SK-N-SH (cell line): Measurements from ENCODE around the gene APEX2. TPM values are rescaled to one million over a fixed set of nuclear protein-coding genes. Genes with fewer than 3 reads are reported as not detected.
"Not testable (repeated sequence)": the region's sequence is repeated elsewhere in the genome, so short reads cannot be mapped to it uniquely, and the experiment has no call there.

Experiments used
- CTCF ChIA-PET: fragments of 300-600, 350-600 bp; formaldehyde crosslinking; extraction: SDS; loops from one replicate; lab custom pipeline; 2021; lab: Yijun Ruan, JAX
- POLR2A ChIA-PET: fragments of 350-600 bp; sonication (Branson Sonifier 250); formaldehyde crosslinking; extraction: SDS; loops from one replicate; lab custom pipeline; 2020; ENCODE audit warnings: antibody characterized with exemption, inconsistent platforms; lab: Yijun Ruan, JAX
- DNase-seq: peaks from one replicate; pipeline ENCODE4 v3.0.0; 2012
- H2AFZ ChIP-seq: fragments of 200-600 bp; sonication (generic); 2 replicates; pipeline ENCODE4 v1.8.1; 2016; ENCODE audit warnings: antibody characterized with exemption, mild to moderate bottlenecking, low read depth
- H3F3A ChIP-seq: fragments of 200-600 bp; sonication (generic); replicated peaks from 2 replicates; pipeline ENCODE3; 2016; ENCODE audit warnings: antibody characterized with exemption, mild to moderate bottlenecking; ENCODE audit not compliant: insufficient read depth
- H3K27ac ChIP-seq, 2 experiments: fragments of 200-500 bp in 1 of 2; fragments of 200-600 bp in 1 of 2; sonication (Bioruptor generic) in 1 of 2; sonication (generic), shearing (Covaris generic) in 1 of 2; 2 replicates each; pipeline versions ENCODE4 v1.5.1 to v1.6.1; 2014 to 2016; ENCODE audit warnings: low read depth in 2 of 2, inconsistent platforms in 1 of 2, low read length in 1 of 2, mild to moderate bottlenecking in 1 of 2, mixed read lengths in 1 of 2
- H3K27me3 ChIP-seq: fragments of 200-600 bp; sonication (generic), shearing (Covaris generic); 2 replicates; pipeline ENCODE4 v1.6.1; 2016; ENCODE audit warnings: mixed run types; ENCODE audit not compliant: insufficient read depth
- H3K36me3 ChIP-seq, 2 experiments: fragments of 200-500 bp in 1 of 2; fragments of 200-600 bp in 1 of 2; sonication (Bioruptor generic) in 1 of 2; sonication (generic) in 1 of 2; replicated peaks in 1 of 2; 2 replicates each; pipeline versions ENCODE3 to v1.5.1; 2014 to 2016; ENCODE audit warnings: low read length in 1 of 2, mild to moderate bottlenecking in 1 of 2; ENCODE audit not compliant: insufficient read depth in 2 of 2, control insufficient read depth in 1 of 2
- H3K4me1 ChIP-seq, 2 experiments: fragments of 200-500 bp in 1 of 2; fragments of 200-600 bp in 1 of 2; sonication (Bioruptor generic) in 1 of 2; sonication (generic), shearing (Covaris generic) in 1 of 2; 2 replicates each; pipeline versions ENCODE4 v1.5.1 to v1.6.1; 2014 to 2016; ENCODE audit warnings: low read depth in 1 of 2, low read length in 1 of 2, mixed run types in 1 of 2; ENCODE audit not compliant: insufficient read depth in 2 of 2, control insufficient read depth in 1 of 2
- H3K4me2 ChIP-seq: fragments of 200-600 bp; sonication (generic), shearing (Covaris generic); 2 replicates; pipeline ENCODE4 v1.6.1; 2017; ENCODE audit warnings: mixed run types
- H3K4me3 ChIP-seq, 2 experiments: fragments of 200-500 bp in 1 of 2; fragments of 200-600 bp in 1 of 2; sonication (Bioruptor generic) in 1 of 2; sonication (generic), shearing (Covaris generic) in 1 of 2; 2 replicates each; pipeline versions ENCODE4 v1.5.1 to v1.8.1; 2014 to 2016; ENCODE audit warnings: low read depth in 2 of 2, inconsistent platforms in 1 of 2, low read length in 1 of 2, mild to moderate bottlenecking in 1 of 2, mixed read lengths in 1 of 2, moderate library complexity in 1 of 2
- H3K79me2 ChIP-seq: fragments of 200-600 bp; sonication (generic); 2 replicates; pipeline ENCODE4 v1.8.1; 2017; ENCODE audit warnings: mild to moderate bottlenecking; ENCODE audit not compliant: insufficient read depth
- H3K9ac ChIP-seq: fragments of 200-600 bp; sonication (generic); 2 replicates; pipeline ENCODE4 v1.6.1; 2017; ENCODE audit warnings: mixed run types
- H3K9me2 ChIP-seq: fragments of 200-600 bp; sonication (generic); 2 replicates; pipeline ENCODE4 v1.6.1; 2017; ENCODE audit warnings: mixed run types
- H3K9me3 ChIP-seq: fragments of 200-600 bp; sonication (generic); 2 replicates; pipeline ENCODE4 v1.6.1; 2017; ENCODE audit warnings: mixed run types, mild to moderate bottlenecking, moderate library complexity
- H4K20me1 ChIP-seq: fragments of 200-600 bp; sonication (generic); 2 replicates; pipeline ENCODE4 v1.6.1; 2017; ENCODE audit warnings: mild to moderate bottlenecking, mixed run types; ENCODE audit not compliant: insufficient read depth
- ELF1 ChIP-seq: IDR thresholded peaks from 2 replicates; pipeline ENCODE4 v1.4.0; 2012
- EZH2phosphoT487 ChIP-seq: fragments of 200-600 bp; sonication (generic); IDR thresholded peaks from 2 replicates; pipeline ENCODE4 v1.6.1; 2017; ENCODE audit warnings: low read depth, mixed run types, mild to moderate bottlenecking, antibody characterized with exemption, moderate library complexity, borderline replicate concordance
- GATA2 ChIP-seq: sonication (generic); formaldehyde crosslinking; IDR thresholded peaks from 2 replicates; pipeline ENCODE4 v1.5.0; 2020; ENCODE audit warnings: mild to moderate bottlenecking, missing genetic modification reagents
- POLR2AphosphoS5 ChIP-seq: IDR thresholded peaks from 2 replicates; pipeline ENCODE4 v1.6.1; 2012; ENCODE audit warnings: low read depth, low read length
- RFX5 ChIP-seq: IDR thresholded peaks from 2 replicates; pipeline ENCODE4 v1.6.1; 2012; ENCODE audit warnings: mild to moderate bottlenecking, improper control_type of control experiment, low read length
- YY1 ChIP-seq: IDR thresholded peaks from 2 replicates; pipeline ENCODE4 v1.4.0; 2012; ENCODE audit warnings: low read depth, mild to moderate bottlenecking
- WGBS: methylation state at CpG from one replicate; pipeline ENCODE4 v1.1.6; 2017; ENCODE audit warnings: low lambda C conversion rate; 5-methylcytosine and 5-hydroxymethylcytosine counted together
- polyA plus RNA-seq, 3 experiments: library from polyadenylated mRNA; depleted of rRNA; stranded (reverse); fragments of >200 nt; gene quantifications; 2 replicates each; pipeline ENCODE4 v1.2.3, GENCODE V29; 2012
- TF ChIP-seq, protein P1 (sequence below): fragments of 150-350 bp; IDR thresholded peaks from 2 replicates; pipeline ENCODE4 v1.6.1; 2016; ENCODE audit warnings: mild to moderate bottlenecking, low read depth, low read length
- TF ChIP-seq, protein P2 (sequence below): IDR thresholded peaks from 2 replicates; pipeline ENCODE4 v1.4.0; 2012; ENCODE audit warnings: low read depth
- TF ChIP-seq, protein P3 (sequence below): fragments of 200-600 bp; sonication (generic); IDR thresholded peaks from 2 replicates; pipeline ENCODE4 v1.6.1; 2017; ENCODE audit warnings: antibody characterized with exemption, mild to moderate bottlenecking, moderate library complexity
- TF ChIP-seq, protein P4 (sequence below): fragments of 150-350 bp; IDR thresholded peaks from 2 replicates; pipeline ENCODE4 v1.6.1; 2017; ENCODE audit warnings: antibody characterized with exemption, low read length, low read depth, borderline replicate concordance

The APEX2 gene
- polyA plus RNA-seq, 1 of the 3 experiments (the other 2 are of a cell fraction): 23.5 TPM

DNA sequence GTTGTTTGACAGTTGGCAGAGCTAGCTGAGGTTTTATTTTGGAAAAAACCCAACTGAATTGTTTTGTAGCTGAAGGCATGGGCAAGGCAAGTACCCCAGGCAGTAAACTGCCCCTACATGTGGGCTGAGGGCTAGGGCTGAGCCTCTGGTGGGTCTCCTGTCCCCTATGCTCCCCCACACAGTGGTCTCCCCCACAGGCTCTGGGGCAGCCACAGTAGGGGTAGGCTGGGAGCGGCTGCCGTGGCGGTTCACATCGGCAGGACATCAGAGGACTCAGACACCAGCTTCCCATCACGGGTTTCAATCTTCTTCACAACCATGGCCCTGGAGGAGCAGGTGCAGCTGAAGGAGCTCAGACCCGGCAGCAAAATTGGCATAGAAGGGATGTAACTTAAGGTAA, 41.4 kb downstream of the APEX2 start:
- no peak overlapping the region for H3K4me3 ChIP-seq
- no peaks in the 10 kb centered on the region for H4K20me1 ChIP-seq
- H3K9me2 ChIP-seq: no peaks in the 10 kb centered on the region
- 27% methylated on average over 2 of the region's 6 CpGs for WGBS
- no peak overlapping the region for H3K4me2 ChIP-seq
- no peak for DNase-seq
- no peak overlapping the region for H2AFZ ChIP-seq
- no peaks in the 10 kb centered on the region for H3K79me2 ChIP-seq
- 0 out of 2 replicates have a peak, but pooled peaks cover 6% of the 10 kb centered on the region for H3K27me3 ChIP-seq
- H3F3A ChIP-seq: no peaks in the 10 kb centered on the region
- ChIA-PET CTCF (interaction anchor here (0.6 kb wide), 1 partner anchor 16 kb away, joined by 3 read pairs; no protein-coding TSS in a partner anchor), POLR2A (no interaction called here)
- H3K4me1 ChIP-seq: no peaks in the 10 kb centered on the region
- TF ChIP-seq EZH2phosphoT487 (no peak), GATA2 (no peak), POLR2AphosphoS5 (no peak)
- TF ChIP-seq, protein P1, sequence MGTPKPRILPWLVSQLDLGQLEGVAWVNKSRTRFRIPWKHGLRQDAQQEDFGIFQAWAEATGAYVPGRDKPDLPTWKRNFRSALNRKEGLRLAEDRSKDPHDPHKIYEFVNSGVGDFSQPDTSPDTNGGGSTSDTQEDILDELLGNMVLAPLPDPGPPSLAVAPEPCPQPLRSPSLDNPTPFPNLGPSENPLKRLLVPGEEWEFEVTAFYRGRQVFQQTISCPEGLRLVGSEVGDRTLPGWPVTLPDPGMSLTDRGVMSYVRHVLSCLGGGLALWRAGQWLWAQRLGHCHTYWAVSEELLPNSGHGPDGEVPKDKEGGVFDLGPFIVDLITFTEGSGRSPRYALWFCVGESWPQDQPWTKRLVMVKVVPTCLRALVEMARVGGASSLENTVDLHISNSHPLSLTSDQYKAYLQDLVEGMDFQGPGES: no peak
- TF ChIP-seq, all 33 proteins: peak for 0
- H3K27ac ChIP-seq: no peak overlapping the region
- no peak overlapping the region for H3K9ac ChIP-seq
- H3K36me3 ChIP-seq: no peaks in the 10 kb centered on the region
- no peaks in the 10 kb centered on the region for H3K9me3 ChIP-seq

DNA sequence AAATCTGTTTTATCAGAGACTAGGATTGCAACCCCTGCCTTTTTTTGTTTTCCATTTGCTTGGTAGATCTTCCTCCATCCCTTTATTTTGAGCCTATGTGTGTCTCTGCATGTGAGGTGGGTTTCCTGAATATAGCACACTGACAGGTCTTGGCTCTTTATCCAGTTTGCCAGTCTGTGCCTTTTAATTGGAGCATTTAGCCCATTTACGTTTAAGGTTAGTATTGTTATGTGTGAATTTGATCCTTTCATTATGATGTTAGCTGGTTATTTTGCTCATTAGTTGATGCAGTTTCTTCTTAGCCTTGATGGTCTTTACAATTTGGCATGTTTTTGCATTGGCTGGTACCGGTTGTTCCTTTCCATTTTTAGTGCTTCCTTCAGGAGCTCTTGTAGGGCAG, 50.4 kb downstream of the APEX2 start:
- H4K20me1 ChIP-seq, H2AFZ ChIP-seq, H3K9me2 ChIP-seq, H3K4me3 ChIP-seq, CTCF ChIA-PET, H3K27ac ChIP-seq, H3K9me3 ChIP-seq, H3K79me2 ChIP-seq, H3F3A ChIP-seq, H3K4me1 ChIP-seq, H3K4me2 ChIP-seq, DNase-seq, H3K27me3 ChIP-seq, POLR2A ChIA-PET, H3K36me3 ChIP-seq, H3K9ac ChIP-seq: not testable (repeated sequence)
- WGBS: 14% methylated on average over 2 of the region's 2 CpGs

DNA sequence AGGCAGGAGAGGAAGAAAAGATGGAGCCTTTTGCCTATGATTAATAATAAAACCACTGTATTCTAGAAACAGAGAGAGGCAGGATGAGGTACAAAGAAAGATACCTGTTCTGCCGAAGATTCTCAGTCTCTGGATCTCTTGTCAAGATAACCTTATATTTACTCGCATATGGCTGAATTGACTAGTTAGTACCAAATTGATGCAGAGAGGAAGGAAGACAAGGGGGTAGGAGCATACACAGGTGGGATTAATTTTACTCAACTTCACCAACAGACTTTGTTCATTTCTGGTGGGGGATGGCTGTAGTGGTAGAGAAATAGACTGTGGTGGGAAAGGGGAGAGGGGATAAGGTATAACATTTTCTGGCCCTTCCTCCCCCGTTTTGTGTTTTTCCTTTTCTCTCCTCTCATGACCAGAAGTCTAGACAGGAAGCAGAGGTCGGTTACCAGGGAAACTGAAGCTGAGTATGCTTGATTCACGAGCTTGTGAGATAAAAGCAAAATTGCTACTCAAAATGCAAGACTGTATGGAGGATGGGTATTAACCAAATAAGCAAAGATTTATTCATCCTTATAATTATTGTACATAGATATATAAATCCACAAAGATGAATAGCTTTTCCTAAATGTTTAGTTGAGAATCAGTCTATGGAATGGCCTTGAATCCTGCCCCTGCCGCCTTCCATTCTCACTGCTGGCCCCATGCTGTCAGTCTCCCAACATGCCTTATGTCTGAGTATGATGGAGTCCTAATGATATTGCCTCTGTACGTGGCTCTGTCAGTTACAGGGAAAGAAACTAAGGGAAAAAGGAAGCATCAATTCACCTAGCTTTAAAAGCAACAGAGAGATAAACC, 56.9 kb downstream of the APEX2 start:
- Histone ChIP-seq H3K4me1 (no peaks in the 10 kb centered on the region), H3F3A (no peaks in the 10 kb centered on the region), H3K9me3 (no peaks in the 10 kb centered on the region), H3K27me3 (no peaks in the 10 kb centered on the region; the same call in 1 of the 2 replicates), H3K79me2 (no peaks in the 10 kb centered on the region), H3K4me3 (peak overlapping the region; percentile 2 to 7; a peak in 1 of 4 replicates), H3K4me2 (peak overlapping the region; percentile 50; the same call in 1 of the 2 replicates), H3K9ac (no peak overlapping the region), H3K9me2 (no peaks in the 10 kb centered on the region), H3K27ac (peak overlapping the region in 1 of 2 experiments; percentile 44; a peak in 2 of 4 replicates), H4K20me1 (no peaks in the 10 kb centered on the region), H2AFZ (peak overlapping the region; percentile 49; the same call in 1 of the 2 replicates), H3K36me3 (peaks cover 0 to 4% of the 10 kb centered on the region in 2 experiments)
- CTCF ChIA-PET: interaction anchor here (0.8 to 1.5 kb wide), 14 partner anchors 11 to 604 kb away, joined by 3 to 7 read pairs (median 3); partner anchors contain the start of gene ITIH6
- POLR2A ChIA-PET: interaction anchor here (1.2 kb wide), 1 partner anchor 417 kb away, joined by 4 read pairs; no protein-coding TSS in a partner anchor
- no peak for DNase-seq
- 6% methylated on average over 7 of the region's 7 CpGs for WGBS
- TF ChIP-seq RFX5: no peak
- TF ChIP-seq, protein P2, sequence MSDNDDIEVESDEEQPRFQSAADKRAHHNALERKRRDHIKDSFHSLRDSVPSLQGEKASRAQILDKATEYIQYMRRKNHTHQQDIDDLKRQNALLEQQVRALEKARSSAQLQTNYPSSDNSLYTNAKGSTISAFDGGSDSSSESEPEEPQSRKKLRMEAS: no peak
- TF ChIP-seq YY1: no peak
- TF ChIP-seq, protein P3, sequence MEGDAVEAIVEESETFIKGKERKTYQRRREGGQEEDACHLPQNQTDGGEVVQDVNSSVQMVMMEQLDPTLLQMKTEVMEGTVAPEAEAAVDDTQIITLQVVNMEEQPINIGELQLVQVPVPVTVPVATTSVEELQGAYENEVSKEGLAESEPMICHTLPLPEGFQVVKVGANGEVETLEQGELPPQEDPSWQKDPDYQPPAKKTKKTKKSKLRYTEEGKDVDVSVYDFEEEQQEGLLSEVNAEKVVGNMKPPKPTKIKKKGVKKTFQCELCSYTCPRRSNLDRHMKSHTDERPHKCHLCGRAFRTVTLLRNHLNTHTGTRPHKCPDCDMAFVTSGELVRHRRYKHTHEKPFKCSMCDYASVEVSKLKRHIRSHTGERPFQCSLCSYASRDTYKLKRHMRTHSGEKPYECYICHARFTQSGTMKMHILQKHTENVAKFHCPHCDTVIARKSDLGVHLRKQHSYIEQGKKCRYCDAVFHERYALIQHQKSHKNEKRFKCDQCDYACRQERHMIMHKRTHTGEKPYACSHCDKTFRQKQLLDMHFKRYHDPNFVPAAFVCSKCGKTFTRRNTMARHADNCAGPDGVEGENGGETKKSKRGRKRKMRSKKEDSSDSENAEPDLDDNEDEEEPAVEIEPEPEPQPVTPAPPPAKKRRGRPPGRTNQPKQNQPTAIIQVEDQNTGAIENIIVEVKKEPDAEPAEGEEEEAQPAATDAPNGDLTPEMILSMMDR: no peak
- no peak for TF ChIP-seq GATA2
- TF ChIP-seq, protein P4, sequence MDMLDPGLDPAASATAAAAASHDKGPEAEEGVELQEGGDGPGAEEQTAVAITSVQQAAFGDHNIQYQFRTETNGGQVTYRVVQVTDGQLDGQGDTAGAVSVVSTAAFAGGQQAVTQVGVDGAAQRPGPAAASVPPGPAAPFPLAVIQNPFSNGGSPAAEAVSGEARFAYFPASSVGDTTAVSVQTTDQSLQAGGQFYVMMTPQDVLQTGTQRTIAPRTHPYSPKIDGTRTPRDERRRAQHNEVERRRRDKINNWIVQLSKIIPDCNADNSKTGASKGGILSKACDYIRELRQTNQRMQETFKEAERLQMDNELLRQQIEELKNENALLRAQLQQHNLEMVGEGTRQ: no peak
- TF ChIP-seq ELF1: no peak
- TF ChIP-seq EZH2phosphoT487: no peak
